Measurements from ENCODE around the gene PTPRU. TPM values are rescaled to one million over a fixed set of nuclear protein-coding genes. Genes with fewer than 3 reads are reported as not detected.
A peak's percentile ranks its signal among the peaks of the same experiment; 100 is the strongest.

Gene PTPRU
- total and polyA plus RNA-seq, 7 experiments from 2014 or later, result 0.17 to 0.42 TPM; not detected in 5

DNA sequence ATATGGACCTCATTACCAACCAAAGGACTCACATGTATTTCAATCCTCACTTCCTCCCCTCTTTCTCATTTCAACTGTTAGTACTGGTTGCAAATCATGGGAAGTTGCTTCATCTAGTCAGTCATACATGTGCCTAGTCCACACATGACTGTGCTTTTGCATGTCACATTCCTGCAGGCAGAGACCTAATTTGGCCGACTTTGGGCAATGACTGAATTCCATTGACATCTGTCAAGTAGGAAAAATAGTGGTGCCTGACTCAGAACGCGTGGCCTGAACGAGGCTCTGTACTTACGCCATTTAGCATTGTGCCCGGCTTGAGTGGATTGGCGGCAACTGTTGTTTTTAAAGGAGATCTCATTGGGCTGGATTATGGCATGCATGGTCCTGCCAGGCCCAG, 18.0 kb downstream of the PTPRU start:
- ChIA-PET POLR2A (no interaction called here), CTCF (no interaction called here)
- H3K4me3 Mint-ChIP-seq, result no peak overlapping the region
- Histone ChIP-seq H3K4me3 (ENCODE audit: low read length) (no peak overlapping the region), H3K4me1 (ENCODE audit: control insufficient read depth in 2 of 2, insufficient read depth in 2 of 2, low read length in 2 of 2) (no peaks in the 10 kb centered on the region), H3K9me3 (ENCODE audit: control insufficient read depth in 2 of 3, low read length in 3 of 3) (no peaks in the 10 kb centered on the region), H3K27ac (ENCODE audit: low read depth, low read length) (no peak overlapping the region), H3K27me3 (ENCODE audit: control insufficient read depth in 2 of 2, insufficient read depth in 2 of 2, low read length in 2 of 2) (no peaks in the 10 kb centered on the region), H3K36me3 (ENCODE audit: control insufficient read depth in 2 of 3, insufficient read depth in 3 of 3, low read length in 3 of 3) (no peaks in the 10 kb centered on the region)
- intact Hi-C loops (cut with micrococcal nuclease), result no loop called here
- no peak for ATAC-seq
- no peak for DNase-seq
- no peaks in the 10 kb centered on the region for H3K9me3 Mint-ChIP-seq
- H3K4me1 Mint-ChIP-seq, result no peaks in the 10 kb centered on the region
- peaks cover 6 to 23% (median 16%) of the 10 kb centered on the region in 5 donors for H3K27me3 Mint-ChIP-seq
- no peaks in the 10 kb centered on the region for H3K36me3 Mint-ChIP-seq
- no peak overlapping the region for H3K27ac Mint-ChIP-seq

- Mint-ChIP-seq H3K4me1 (peaks cover 0 to 4% (median 2%) of the 10 kb centered on the region in 7 donors), H3K27me3 (peaks cover 10 to 28% (median 18%) of the 10 kb centered on the region in 5 donors), H3K27ac (peak overlapping the region in 1 of 9 donors; percentile 62), H3K4me3 (no peak overlapping the region), H3K36me3 (no peaks in the 10 kb centered on the region), H3K9me3 (no peaks in the 10 kb centered on the region)
- no peak overlapping the region for H3K27ac ChIP-seq (ENCODE audit: low read depth, low read length)
- ATAC-seq (no peak), DNase-seq (no peak)
- intact Hi-C loops (cut with micrococcal nuclease), result no loop called here
- ChIA-PET POLR2A (no interaction called here), CTCF (no interaction called here)
- no peaks in the 10 kb centered on the region for H3K9me3 ChIP-seq (ENCODE audit: control insufficient read depth in 2 of 3, low read length in 3 of 3)
- H3K36me3 ChIP-seq (ENCODE audit: control insufficient read depth in 2 of 3, insufficient read depth in 3 of 3, low read length in 3 of 3), result no peaks in the 10 kb centered on the region
- H3K4me3 ChIP-seq (ENCODE audit: low read length), result no peak overlapping the region
- peaks cover 0 to 2% of the 10 kb centered on the region in 2 donors for H3K27me3 ChIP-seq (ENCODE audit: control insufficient read depth in 2 of 2, insufficient read depth in 2 of 2, low read length in 2 of 2)
- no peaks in the 10 kb centered on the region for H3K4me1 ChIP-seq (ENCODE audit: control insufficient read depth in 2 of 2, insufficient read depth in 2 of 2, low read length in 2 of 2)
Measured at GRCh38 chr1:29255134-29255666, 18.9 kb downstream of the PTPRU start.

- ATAC-seq (no peak), DNase-seq (no peak)
- peaks cover 18 to 40% (median 28%) of the 10 kb centered on the region in 5 donors for H3K27me3 Mint-ChIP-seq
- intact Hi-C loops (cut with micrococcal nuclease), result no loop called here
- no peaks in the 10 kb centered on the region for H3K9me3 Mint-ChIP-seq
- Histone ChIP-seq H3K9me3 (ENCODE audit: control insufficient read depth in 2 of 3, low read length in 3 of 3) (no peaks in the 10 kb centered on the region), H3K27ac (ENCODE audit: low read depth, low read length) (no peak overlapping the region), H3K27me3 (ENCODE audit: control insufficient read depth in 2 of 2, insufficient read depth in 2 of 2, low read length in 2 of 2) (peaks cover 0 to 5% of the 10 kb centered on the region in 2 donors), H3K4me3 (ENCODE audit: low read length) (no peak overlapping the region), H3K36me3 (ENCODE audit: control insufficient read depth in 2 of 3, insufficient read depth in 3 of 3, low read length in 3 of 3) (no peaks in the 10 kb centered on the region), H3K4me1 (ENCODE audit: control insufficient read depth in 2 of 2, insufficient read depth in 2 of 2, low read length in 2 of 2) (peaks cover 0 to 2% of the 10 kb centered on the region in 2 donors)
- H3K4me1 Mint-ChIP-seq, result peaks cover 0 to 8% (median 6%) of the 10 kb centered on the region in 7 donors
- H3K27ac Mint-ChIP-seq, result no peak overlapping the region
- no peaks in the 10 kb centered on the region for H3K36me3 Mint-ChIP-seq
- ChIA-PET CTCF (no interaction called here), POLR2A (no interaction called here)
- H3K4me3 Mint-ChIP-seq, result no peak overlapping the region
Measured at GRCh38 chr1:29256394-29256793, 20.1 kb downstream of the PTPRU start.

DNA sequence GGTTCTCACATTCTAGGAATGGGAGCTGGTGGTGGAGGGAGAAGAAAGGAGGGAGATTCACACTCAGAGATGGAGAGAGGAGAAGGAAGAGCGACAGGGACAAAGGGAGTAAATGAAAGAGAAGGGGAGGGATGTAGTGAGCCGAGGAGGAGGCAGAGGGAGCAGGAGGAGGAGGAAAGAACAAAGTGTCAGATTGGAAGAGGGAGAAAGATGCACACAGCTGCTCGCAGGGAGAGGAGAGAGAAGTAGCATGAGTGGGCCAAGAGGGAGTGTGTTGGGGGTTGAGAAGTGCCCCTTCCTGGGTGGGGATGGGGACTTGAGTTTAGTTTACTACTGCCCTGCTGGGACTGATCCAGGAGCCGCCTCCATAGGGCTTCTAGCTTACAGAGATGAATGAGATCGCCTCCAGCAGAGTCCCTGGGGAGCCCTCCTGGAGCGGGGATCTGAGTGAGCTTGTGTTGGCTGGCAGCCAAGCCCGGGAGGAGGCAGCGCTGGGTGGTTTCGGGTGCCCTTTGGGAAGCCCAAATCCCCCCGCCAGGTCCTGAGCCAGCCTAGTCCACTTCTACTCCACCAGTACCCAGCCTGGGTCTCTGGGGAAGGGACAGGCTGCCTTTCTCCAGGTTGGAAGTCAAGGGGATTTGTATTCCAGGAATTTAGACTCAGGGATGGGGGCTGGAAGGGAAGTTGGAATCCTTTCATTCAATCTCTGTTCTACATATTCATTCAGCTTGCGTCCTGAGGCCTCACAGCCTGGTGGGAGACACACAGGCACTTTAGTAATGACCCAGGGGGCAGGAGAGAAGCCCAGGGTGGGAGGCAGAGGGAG, 20.9 kb downstream of the PTPRU start:
- no peak overlapping the region for H3K27ac ChIP-seq (ENCODE audit: low read depth, low read length)
- ChIA-PET CTCF (no interaction called here), POLR2A (no interaction called here)
- H3K4me1 ChIP-seq (ENCODE audit: control insufficient read depth in 2 of 2, insufficient read depth in 2 of 2, low read length in 2 of 2), result peaks cover 0 to 2% of the 10 kb centered on the region in 2 donors
- H3K36me3 Mint-ChIP-seq, result no peaks in the 10 kb centered on the region
- intact Hi-C loops (cut with micrococcal nuclease), result no loop called here
- no peak overlapping the region for H3K4me3 ChIP-seq (ENCODE audit: low read length)
- no peak for DNase-seq
- H3K27me3 Mint-ChIP-seq, result peaks cover 26 to 48% (median 36%) of the 10 kb centered on the region in 5 donors
- no peak for ATAC-seq
- peaks cover 0 to 12% of the 10 kb centered on the region in 2 donors for H3K27me3 ChIP-seq (ENCODE audit: control insufficient read depth in 2 of 2, insufficient read depth in 2 of 2, low read length in 2 of 2)
- H3K4me1 Mint-ChIP-seq, result peaks cover 0 to 8% (median 6%) of the 10 kb centered on the region in 7 donors
- no peaks in the 10 kb centered on the region for H3K9me3 Mint-ChIP-seq
- no peak overlapping the region for H3K27ac Mint-ChIP-seq
- no peak overlapping the region for H3K4me3 Mint-ChIP-seq
- H3K9me3 ChIP-seq (ENCODE audit: control insufficient read depth in 2 of 3, low read length in 3 of 3), result no peaks in the 10 kb centered on the region
- no peaks in the 10 kb centered on the region for H3K36me3 ChIP-seq (ENCODE audit: control insufficient read depth in 2 of 3, insufficient read depth in 3 of 3, low read length in 3 of 3)

GRCh38 chr1:29258189-29258975, 22.1 kb downstream of the PTPRU start:
- no peaks in the 10 kb centered on the region for H3K36me3 ChIP-seq (ENCODE audit: control insufficient read depth in 2 of 3, insufficient read depth in 3 of 3, low read length in 3 of 3)
- ATAC-seq (no peak), DNase-seq (no peak)
- H3K36me3 Mint-ChIP-seq, result no peaks in the 10 kb centered on the region
- no peak overlapping the region for H3K4me3 ChIP-seq (ENCODE audit: low read length)
- no peaks in the 10 kb centered on the region for H3K9me3 Mint-ChIP-seq
- H3K27ac ChIP-seq (ENCODE audit: low read depth, low read length), result no peak overlapping the region
- H3K27me3 ChIP-seq (ENCODE audit: control insufficient read depth in 2 of 2, insufficient read depth in 2 of 2, low read length in 2 of 2), result peaks cover 0 to 12% of the 10 kb centered on the region in 2 donors
- peaks cover 0 to 2% of the 10 kb centered on the region in 2 donors for H3K4me1 ChIP-seq (ENCODE audit: control insufficient read depth in 2 of 2, insufficient read depth in 2 of 2, low read length in 2 of 2)
- no peak overlapping the region for H3K27ac Mint-ChIP-seq
- peaks cover 0 to 8% (median 6%) of the 10 kb centered on the region in 7 donors for H3K4me1 Mint-ChIP-seq
- intact Hi-C loops (cut with micrococcal nuclease), result no loop called here
- H3K27me3 Mint-ChIP-seq, result peaks cover 29 to 54% (median 42%) of the 10 kb centered on the region in 5 donors
- H3K9me3 ChIP-seq (ENCODE audit: control insufficient read depth in 2 of 3, low read length in 3 of 3), result no peaks in the 10 kb centered on the region
- ChIA-PET POLR2A (no interaction called here), CTCF (no interaction called here)
- H3K4me3 Mint-ChIP-seq, result peak overlapping the region in 6 of 10 donors; percentile 27 to 81 (median 46)

GRCh38 chr1:29258976-29259801, 22.9 kb downstream of the PTPRU start:
- POLR2A ChIA-PET, result interaction anchor here (0.6 kb wide), 1 partner anchor 819 kb away, joined by 3 read pairs; no protein-coding TSS in a partner anchor
- no peaks in the 10 kb centered on the region for H3K9me3 ChIP-seq (ENCODE audit: control insufficient read depth in 2 of 3, low read length in 3 of 3)
- Mint-ChIP-seq H3K4me1 (peaks cover 0 to 8% (median 6%) of the 10 kb centered on the region in 7 donors), H3K9me3 (peaks cover 0 to 4% (median 0%) of the 10 kb centered on the region in 11 donors), H3K36me3 (no peaks in the 10 kb centered on the region), H3K27ac (no peak overlapping the region), H3K27me3 (peaks cover 36 to 57% (median 47%) of the 10 kb centered on the region in 5 donors), H3K4me3 (peak overlapping the region in 8 of 10 donors; percentile 12 to 87 (median 62))
- ATAC-seq (peak; percentile 48), DNase-seq (no peak)
- CTCF ChIA-PET, result no interaction called here
- no peaks in the 10 kb centered on the region for H3K36me3 ChIP-seq (ENCODE audit: control insufficient read depth in 2 of 3, insufficient read depth in 3 of 3, low read length in 3 of 3)
- intact Hi-C loops (cut with micrococcal nuclease), result no loop called here
- H3K27me3 ChIP-seq (ENCODE audit: control insufficient read depth in 2 of 2, insufficient read depth in 2 of 2, low read length in 2 of 2), result peaks cover 0 to 12% of the 10 kb centered on the region in 2 donors
- H3K4me1 ChIP-seq (ENCODE audit: control insufficient read depth in 2 of 2, insufficient read depth in 2 of 2, low read length in 2 of 2), result peaks cover 0 to 2% of the 10 kb centered on the region in 2 donors
- H3K4me3 ChIP-seq (ENCODE audit: low read length), result no peak overlapping the region
- H3K27ac ChIP-seq (ENCODE audit: low read depth, low read length), result no peak overlapping the region

Measured in naive thymus-derived CD4-positive, alpha-beta T cell (primary cell).